Fibroblast of lung (primary cell): ENCODE results near the gene G3BP2.
"Not testable (repeated sequence)": the region's sequence is repeated elsewhere in the genome, so short reads cannot be mapped to it uniquely, and the experiment has no call there.

Experiments used
- CTCF ChIP-seq, 2 donors: IDR thresholded peaks in 1 of 2; conservative IDR thresholded peaks in 1 of 2; 1 replicate in 1 of 2; 2 replicates in 1 of 2; pipeline ENCODE4 v1.5.1; 2011 to 2012; ENCODE audit warnings: low read length in 2 of 2, control low read depth in 1 of 2, inconsistent platforms in 1 of 2, low read depth in 1 of 2, mild to moderate bottlenecking in 1 of 2
- EZH2 ChIP-seq: IDR thresholded peaks from 2 replicates; pipeline ENCODE4 v1.5.1; 2012; ENCODE audit warnings: low read length, control low read depth, mild to moderate bottlenecking; ENCODE audit errors: missing control alignments

DNA sequence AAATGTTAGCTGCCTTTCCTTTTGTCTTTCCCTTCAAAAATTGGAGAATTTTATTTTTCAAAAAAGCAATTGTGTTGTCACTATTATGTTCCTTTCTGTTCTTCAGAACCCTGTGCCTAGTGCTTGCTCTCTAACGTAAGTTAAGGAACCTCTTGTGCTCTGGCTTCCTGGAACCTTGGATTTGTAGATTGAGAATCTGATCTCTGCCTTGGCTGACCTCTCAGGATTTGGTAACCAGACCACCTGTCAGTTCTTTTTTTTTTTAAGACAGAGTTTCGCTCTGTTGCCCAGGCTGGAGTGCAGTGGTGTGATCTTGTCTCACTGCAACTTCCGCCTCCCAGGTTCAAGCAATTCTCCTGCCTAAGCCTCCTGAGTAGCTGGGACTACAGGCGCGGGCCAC lies 18.9 kb upstream of the G3BP2 start:
- TF ChIP-seq CTCF (conservative IDR thresholded peaks at IDR 0.05 in 1 of 2, IDR thresholded peaks at IDR 0.05 in 1 of 2; ENCODE audit: low read depth in 1 of 2, low read length in 2 of 2); EZH2: not testable (repeated sequence)
